ENCODE results near the gene CCDC91. TPM values are rescaled to one million over a fixed set of nuclear protein-coding genes. Genes with fewer than 3 reads are reported as not detected.
A peak's percentile ranks its signal among the peaks of the same experiment; 100 is the strongest.

Gene CCDC91
- total and polyA plus RNA-seq, 8 donors, result 15.0 to 27.0 (median 19.1) TPM

GRCh38 chr12:28331130-28331529 is 140.9 kb downstream of the CCDC91 start:
- ATAC-seq, result no peak
- H3K27me3 ChIP-seq, result no peaks in the 10 kb centered on the region
- H3K27ac ChIP-seq, result no peak overlapping the region
- 67 to 80% methylated on average over 3 of the region's 3 CpGs for WGBS, 2 donors
- H3K4me1 ChIP-seq, result no peaks in the 10 kb centered on the region
- intact Hi-C loops (cut with DNase I), result no loop called here
- DNase-seq, result no peak
- FAIRE-seq, result no peak
- no peaks in the 10 kb centered on the region for H3K36me3 ChIP-seq
- no peak overlapping the region for H3K4me3 ChIP-seq
- TF ChIP-seq CTCF (IDR thresholded peaks at IDR 0.05), result no peak
- no peaks in the 10 kb centered on the region for H3K9me3 ChIP-seq

GRCh38 chr12:28340261-28341045 is 150.2 kb downstream of the CCDC91 start:
- TF ChIP-seq CTCF (IDR thresholded peaks at IDR 0.05), result no peak
- FAIRE-seq (no peak), ATAC-seq (peak in 2 of 4 donors; percentile 29 to 57), DNase-seq (no peak)
- Histone ChIP-seq H3K27ac (peak overlapping the region in 1 of 4 donors; percentile 32), H3K4me1 (no peaks in the 10 kb centered on the region), H3K9me3 (no peaks in the 10 kb centered on the region), H3K27me3 (no peaks in the 10 kb centered on the region), H3K36me3 (no peaks in the 10 kb centered on the region), H3K4me3 (no peak overlapping the region)
- 74 to 82% methylated on average over 4 of the region's 4 CpGs for WGBS, 2 donors
- intact Hi-C loops (cut with DNase I), result no loop called here

GRCh38 chr12:28343713-28344112 is 153.5 kb downstream of the CCDC91 start:
- ATAC-seq (no peak), FAIRE-seq (no peak)
- H3K27ac ChIP-seq, result no peak overlapping the region

GRCh38 chr12:28346567-28346966 is 156.3 kb downstream of the CCDC91 start:
- Histone ChIP-seq H3K27me3 (no peaks in the 10 kb centered on the region), H3K4me3 (no peak overlapping the region), H3K36me3 (no peaks in the 10 kb centered on the region), H3K9me3 (no peaks in the 10 kb centered on the region), H3K4me1 (no peaks in the 10 kb centered on the region), H3K27ac (no peak overlapping the region)
- DNase-seq, result no peak
- FAIRE-seq, result no peak
- no peak for ATAC-seq
- 88 to 95% methylated on average over 2 of the region's 2 CpGs for WGBS, 2 donors
- TF ChIP-seq CTCF (IDR thresholded peaks at IDR 0.05), result no peak
- intact Hi-C loops (cut with DNase I), result no loop called here

More at GRCh38 chr12:28343713-28344112, 153.5 kb downstream of the CCDC91 start:
- intact Hi-C loops (cut with DNase I), result no loop called here
- TF ChIP-seq CTCF (IDR thresholded peaks at IDR 0.05), result no peak
- H3K4me1 ChIP-seq, result no peaks in the 10 kb centered on the region
- no peaks in the 10 kb centered on the region for H3K36me3 ChIP-seq
- no peaks in the 10 kb centered on the region for H3K27me3 ChIP-seq
- 89 to 90% methylated on average over 1 of the region's 1 CpG for WGBS, 2 donors
- no peak overlapping the region for H3K4me3 ChIP-seq
- H3K9me3 ChIP-seq, result no peaks in the 10 kb centered on the region
- no peak for DNase-seq

GRCh38 chr12:28349196-28349595 is 158.9 kb downstream of the CCDC91 start:
- WGBS, 2 donors, result 98 to 99% methylated on average over 2 of the region's 2 CpGs
- intact Hi-C loops (cut with DNase I), result no loop called here
- ATAC-seq, result no peak

More at GRCh38 chr12:28349196-28349595, 158.9 kb downstream of the CCDC91 start:
- H3K4me1 ChIP-seq, result no peaks in the 10 kb centered on the region
- FAIRE-seq, result no peak
- no peak for DNase-seq
- H3K27ac ChIP-seq, result no peak overlapping the region
- no peak overlapping the region for H3K4me3 ChIP-seq
- no peak for TF ChIP-seq CTCF (IDR thresholded peaks at IDR 0.05)
- H3K9me3 ChIP-seq, result no peaks in the 10 kb centered on the region
- H3K27me3 ChIP-seq, result no peaks in the 10 kb centered on the region
- peaks cover 0 to 7% (median 0%) of the 10 kb centered on the region in 3 donors for H3K36me3 ChIP-seq

Measured in pancreas (tissue), 10 donors.